Fibroblast of skin of scalp (primary cell): Measurements from ENCODE around the gene TMEM179B. TPM values are rescaled to one million over a fixed set of nuclear protein-coding genes. Genes with fewer than 3 reads are reported as not detected.
"Not testable (repeated sequence)": the region's sequence is repeated elsewhere in the genome, so short reads cannot be mapped to it uniquely, and the experiment has no call there.

Experiments used
- DNase-seq: peaks from one replicate; pipeline ENCODE4 v3.0.0-alpha.2; 2013
- polyA plus RNA-seq, 2 experiments: library from polyadenylated mRNA; unstranded; fragments of 120-200 nt; gene quantifications; one replicate each; pipeline ENCODE4 v1.2.1, GENCODE V29; 2013; ENCODE audit not compliant: insufficient read length in 2 of 2

Gene TMEM179B
- 47.6 TPM for polyA plus RNA-seq (2013, experiment 1 of 2; ENCODE audit: insufficient read length)
- 45.9 TPM for polyA plus RNA-seq (2013, experiment 2 of 2; ENCODE audit: insufficient read length)

- peak; percentile 98 for DNase-seq
These were observed at the start of gene TMEM179B for GRCh38 chr11:62787005-62787759. TMEM179B (plus strand) TSS chr11:62787402; CDS start chr11:62787432, 30 bp downstream.

- DNase-seq: no peak
These were observed 39.6 kb upstream of the TMEM179B start for GRCh38 chr11:62747475-62748160.

GRCh38 chr11:62749931-62750330 is 37.3 kb upstream of the TMEM179B start:
- DNase-seq: not testable (repeated sequence)

- no peak for DNase-seq
These were observed 34.9 kb upstream of the TMEM179B start for GRCh38 chr11:62752177-62752785.

- DNase-seq: no peak
These were observed 34.0 kb upstream of the TMEM179B start for GRCh38 chr11:62752994-62753735.

- peak; percentile 99 for DNase-seq
These were observed 33.2 kb upstream of the TMEM179B start, which contains the start of gene ZBTB3 for GRCh38 chr11:62753736-62754603. ZBTB3 (minus strand) TSS chr11:62754160; CDS start chr11:62753664, 496 bp downstream.

- no peak for DNase-seq
These were observed 32.1 kb upstream of the TMEM179B start for GRCh38 chr11:62755086-62755615.

GRCh38 chr11:62757846-62758788 is 29.1 kb upstream of the TMEM179B start:
- DNase-seq: no peak

GRCh38 chr11:62760867-62761227 is 26.4 kb upstream of the TMEM179B start:
- DNase-seq: not testable (repeated sequence)

GRCh38 chr11:62770778-62771143 is 16.4 kb upstream of the TMEM179B start:
- DNase-seq: no peak

GRCh38 chr11:62771144-62772021 is 15.8 kb upstream of the TMEM179B start, which contains the start of gene TAF6L:
TAF6L (plus strand) TSS chr11:62771396; CDS start chr11:62775784, 4,388 bp downstream.
- peak; percentile 97 for DNase-seq

- no peak for DNase-seq
These were observed 12.8 kb upstream of the TMEM179B start for GRCh38 chr11:62774407-62774806.

- DNase-seq: no peak
These were observed 11.6 kb upstream of the TMEM179B start for GRCh38 chr11:62775646-62776045.

GRCh38 chr11:62777389-62777788 is 9.8 kb upstream of the TMEM179B start:
- DNase-seq: no peak

GRCh38 chr11:62778441-62778840 is 8.8 kb upstream of the TMEM179B start:
- no peak for DNase-seq

- DNase-seq: no peak
These were observed 4.4 kb upstream of the TMEM179B start for GRCh38 chr11:62782753-62783152.

GRCh38 chr11:62786318-62787004 is 741 bp upstream of the TMEM179B start:
- peak; percentile 86 for DNase-seq

GRCh38 chr11:62788991-62789390 is 1.8 kb downstream of the TMEM179B start:
- no peak for DNase-seq
